ENCODE data around the gene DHX57.

DNA sequence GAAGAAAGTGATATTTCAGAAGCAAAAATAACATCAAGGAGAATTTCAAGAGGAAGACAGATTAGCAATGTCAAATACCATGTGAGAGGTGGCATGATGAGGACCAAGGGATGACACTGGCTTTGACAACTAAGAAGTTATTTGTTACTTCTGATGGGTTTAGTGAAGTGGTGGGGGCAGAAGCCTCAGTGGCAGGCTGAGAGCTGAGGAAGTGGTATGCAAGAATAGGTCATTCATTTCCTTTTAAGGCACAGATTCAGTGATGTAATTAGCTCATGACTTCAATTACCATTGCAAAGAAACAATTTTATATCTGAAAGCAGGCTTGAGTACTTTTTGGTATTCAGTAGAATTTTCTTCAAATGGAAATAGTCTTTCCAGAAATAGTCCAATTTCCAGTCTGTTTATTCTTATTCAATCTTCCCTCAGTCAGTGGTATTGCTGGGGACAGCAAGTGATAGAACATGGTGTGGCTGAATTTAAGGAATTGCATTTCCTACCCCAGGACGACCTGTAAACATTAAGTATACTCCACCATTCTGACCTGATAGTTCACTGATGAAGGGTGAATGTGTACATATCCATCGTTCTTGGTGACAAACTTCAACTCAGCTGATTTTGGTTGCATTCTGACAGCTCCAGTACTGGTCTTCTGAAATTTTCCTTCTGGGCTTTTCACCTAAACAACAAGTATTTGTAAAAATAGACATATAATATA is 69.6 kb downstream of the DHX57 start:
- no peak for TF ChIP-seq POLR2AphosphoS5 (IDR thresholded peaks at IDR 0.05; ENCODE audit: low read depth, low read length)
- TF ChIP-seq POLR2A (IDR thresholded peaks at IDR 0.05; ENCODE audit: low read depth, low read length), result no peak
